GM23338 (cell line): ENCODE measurements around the gene CAPN7.

Source experiments
- CREB1 ChIP-seq: fragments of 250-450 bp; sonication (Bioruptor Pico); IDR thresholded peaks from 2 replicates; pipeline ENCODE4 v1.5.0; 2020; ENCODE audit warnings: low read depth, mild to moderate bottlenecking, moderate library complexity
- CTCF ChIP-seq, 2 experiments: fragments of 200-600 bp in 1 of 2; sonication (generic) in 1 of 2; conservative IDR thresholded peaks; 2 replicates each; pipeline versions ENCODE4 v1.5.1 to v1.6.1; 2016 to 2017; ENCODE audit warnings: antibody characterized with exemption in 2 of 2, low read depth in 2 of 2, mild to moderate bottlenecking in 2 of 2, moderate library complexity in 1 of 2
- ETS1 ChIP-seq: IDR thresholded peaks from 2 replicates; pipeline ENCODE4 v1.6.1; 2016; ENCODE audit warnings: antibody characterized with exemption
- EZH2 ChIP-seq: fragments of 200-600 bp; sonication (generic); IDR thresholded peaks from one replicate; pipeline ENCODE4 v1.8.0; 2017; ENCODE audit warnings: antibody characterized with exemption, mild to moderate bottlenecking, low read depth; ENCODE audit not compliant: unreplicated experiment
- EZH2phosphoT487 ChIP-seq: fragments of 200-600 bp; sonication (generic); IDR thresholded peaks from one replicate; pipeline ENCODE4 v1.8.1; 2018; ENCODE audit warnings: antibody characterized with exemption; ENCODE audit not compliant: unreplicated experiment
- JUNB ChIP-seq: IDR thresholded peaks from one replicate; pipeline ENCODE4 v1.6.1; 2016; ENCODE audit warnings: antibody characterized with exemption; ENCODE audit not compliant: unreplicated experiment
- NANOG ChIP-seq: IDR thresholded peaks from 2 replicates; pipeline ENCODE4 v1.6.1; 2016; ENCODE audit warnings: antibody characterized with exemption, borderline replicate concordance
- POLR2AphosphoS5 ChIP-seq: IDR thresholded peaks from 2 replicates; pipeline ENCODE4 v1.6.1; 2016; ENCODE audit warnings: antibody characterized with exemption, low read depth
- REST ChIP-seq: IDR thresholded peaks from one replicate; pipeline ENCODE4 v1.6.1; 2018; ENCODE audit warnings: antibody characterized with exemption; ENCODE audit not compliant: unreplicated experiment
- STAT1 ChIP-seq: IDR thresholded peaks from one replicate; pipeline ENCODE4 v1.6.1; 2016; ENCODE audit warnings: antibody characterized with exemption; ENCODE audit not compliant: unreplicated experiment
- ZNF114 ChIP-seq: fragments of 250-450 bp; sonication (Bioruptor Pico); IDR thresholded peaks from 2 replicates; pipeline ENCODE4 v1.5.0; 2020; ENCODE audit warnings: mild to moderate bottlenecking, moderate library complexity
- ZNF331 ChIP-seq: fragments of 250-450 bp; sonication (Bioruptor Pico); IDR thresholded peaks from 2 replicates; pipeline ENCODE4 v1.5.0; 2020; ENCODE audit warnings: low read depth, mild to moderate bottlenecking, moderate library complexity
- ZNF462 ChIP-seq: fragments of 250-450 bp; sonication (Bioruptor Pico); IDR thresholded peaks from 2 replicates; pipeline ENCODE4 v1.5.0; 2020; ENCODE audit warnings: mild to moderate bottlenecking, moderate library complexity

- TF ChIP-seq CTCF (conservative IDR thresholded peaks at IDR 0.05; ENCODE audit: low read depth in 2 of 2) (no peak), EZH2 (no peak), POLR2AphosphoS5 (no peak), EZH2phosphoT487 (no peak), REST (no peak), CREB1 (CRISPR knock-in tag) (no peak), NANOG (no peak), ZNF331 (CRISPR knock-in tag) (no peak), JUNB (no peak), STAT1 (no peak), ETS1 (no peak), ZNF114 (CRISPR knock-in tag) (no peak), ZNF462 (CRISPR knock-in tag) (no peak)
These were observed 93.0 kb downstream of the CAPN7 start for GRCh38 chr3:15299036-15299435.
